C4-2B (cell line): Measurements from ENCODE around the gene OTX2.

ENCODE experiments used
- ZFX ChIP-seq: fragments of 450-650 bp; IDR thresholded peaks from 2 replicates; pipeline ENCODE4 v1.6.1; 2017
- TF ChIP-seq, protein P1 (sequence below): fragments of 450-650 bp; conservative IDR thresholded peaks from 2 replicates; pipeline ENCODE4 v1.5.1; 2017; ENCODE audit warnings: mild to moderate bottlenecking

DNA sequence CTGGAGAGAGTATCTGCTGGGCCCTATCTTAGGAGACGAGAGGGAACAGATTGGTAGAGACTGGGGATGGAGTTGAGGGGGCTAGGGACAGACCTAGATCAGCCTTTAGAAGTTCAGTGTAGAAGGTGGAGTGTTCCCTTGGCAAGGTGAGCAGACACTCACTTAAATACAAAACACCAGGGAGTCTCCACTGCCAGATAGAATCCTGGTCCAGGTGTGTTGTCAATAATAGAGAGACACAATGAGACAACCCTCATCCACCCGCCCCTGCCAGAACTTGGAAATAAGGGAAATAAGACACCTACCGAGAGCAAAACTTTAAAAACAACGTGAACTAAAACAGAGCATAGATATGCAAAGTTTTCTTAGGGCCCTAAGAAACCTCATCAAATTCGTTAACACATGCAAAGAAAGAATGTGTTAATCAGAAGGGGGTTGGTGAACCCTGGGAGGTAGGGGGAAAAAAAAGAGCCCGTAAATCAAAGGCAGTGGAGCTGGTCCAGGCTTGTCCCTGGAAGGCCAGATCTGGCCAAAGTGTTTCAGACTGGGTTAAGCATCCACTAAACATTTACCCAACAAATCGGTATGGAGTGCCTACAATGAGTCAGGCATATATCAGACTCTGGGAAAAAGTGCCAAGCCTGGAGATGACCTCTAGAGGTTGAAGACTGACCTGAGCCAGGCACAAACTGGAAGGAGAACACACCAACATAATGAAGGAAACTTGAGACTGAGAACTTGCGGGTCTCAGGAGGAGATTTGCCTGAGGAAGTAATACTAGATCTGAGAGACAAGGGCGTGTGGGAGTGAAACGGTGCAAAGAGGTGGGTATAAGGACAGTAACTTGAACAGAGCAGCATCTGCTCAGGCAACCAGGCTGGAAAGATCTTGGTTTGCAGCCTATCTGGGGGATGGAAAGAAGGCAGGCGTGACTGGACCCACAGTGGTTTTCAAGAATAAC is 37.0 kb upstream of the OTX2 start:
- TF ChIP-seq, protein P1, sequence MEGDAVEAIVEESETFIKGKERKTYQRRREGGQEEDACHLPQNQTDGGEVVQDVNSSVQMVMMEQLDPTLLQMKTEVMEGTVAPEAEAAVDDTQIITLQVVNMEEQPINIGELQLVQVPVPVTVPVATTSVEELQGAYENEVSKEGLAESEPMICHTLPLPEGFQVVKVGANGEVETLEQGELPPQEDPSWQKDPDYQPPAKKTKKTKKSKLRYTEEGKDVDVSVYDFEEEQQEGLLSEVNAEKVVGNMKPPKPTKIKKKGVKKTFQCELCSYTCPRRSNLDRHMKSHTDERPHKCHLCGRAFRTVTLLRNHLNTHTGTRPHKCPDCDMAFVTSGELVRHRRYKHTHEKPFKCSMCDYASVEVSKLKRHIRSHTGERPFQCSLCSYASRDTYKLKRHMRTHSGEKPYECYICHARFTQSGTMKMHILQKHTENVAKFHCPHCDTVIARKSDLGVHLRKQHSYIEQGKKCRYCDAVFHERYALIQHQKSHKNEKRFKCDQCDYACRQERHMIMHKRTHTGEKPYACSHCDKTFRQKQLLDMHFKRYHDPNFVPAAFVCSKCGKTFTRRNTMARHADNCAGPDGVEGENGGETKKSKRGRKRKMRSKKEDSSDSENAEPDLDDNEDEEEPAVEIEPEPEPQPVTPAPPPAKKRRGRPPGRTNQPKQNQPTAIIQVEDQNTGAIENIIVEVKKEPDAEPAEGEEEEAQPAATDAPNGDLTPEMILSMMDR, result no peak
- no peak for TF ChIP-seq ZFX
